PFSK-1 (cell line): ENCODE measurements around the gene IGSF5. TPM values are rescaled to one million over a fixed set of nuclear protein-coding genes. Genes with fewer than 3 reads are reported as not detected.
"Not testable (repeated sequence)": the region's sequence is repeated elsewhere in the genome, so short reads cannot be mapped to it uniquely, and the experiment has no call there.

Experiments used
- FOXP2 ChIP-seq: optimal IDR thresholded peaks from 2 replicates; pipeline ENCODE3; 2011; ENCODE audit warnings: borderline replicate concordance, control low read depth, inconsistent platforms; ENCODE audit not compliant: insufficient read depth; ENCODE audit errors: extremely low read length, extremely low read depth
- POLR2AphosphoS5 ChIP-seq: IDR thresholded peaks from 2 replicates; pipeline ENCODE4 v1.6.1; 2012; ENCODE audit warnings: low read depth, mild to moderate bottlenecking, control low read depth, low read length, moderate library complexity
- SIN3A ChIP-seq: IDR thresholded peaks from 2 replicates; pipeline ENCODE4 v1.6.1; 2012; ENCODE audit warnings: mild to moderate bottlenecking, low read length, moderate library complexity, borderline replicate concordance; ENCODE audit not compliant: insufficient read depth
- TAF1 ChIP-seq: IDR thresholded peaks from 2 replicates; pipeline ENCODE4 v1.6.1; 2012; ENCODE audit warnings: low read length, control low read depth, borderline replicate concordance; ENCODE audit not compliant: insufficient read depth
- polyA plus RNA-seq: library from polyadenylated mRNA; unstranded; fragments of >200 nt; gene quantifications from one replicate; pipeline ENCODE4 v1.2.1, GENCODE V29; 2012; ENCODE audit warnings: low read depth, missing spikeins; ENCODE audit not compliant: insufficient read length
- TF ChIP-seq, protein P1 (sequence below), 2 experiments: IDR thresholded peaks; 2 replicates each; pipeline versions ENCODE4 v1.6.1 to v1.8.0; 2011 to 2012; ENCODE audit warnings: low read depth in 2 of 2, low read length in 2 of 2, control low read depth in 1 of 2, inconsistent platforms in 1 of 2, mild to moderate bottlenecking in 1 of 2, moderate library complexity in 1 of 2; ENCODE audit not compliant: insufficient read depth in 1 of 2

The IGSF5 gene
- not detected for polyA plus RNA-seq

DNA sequence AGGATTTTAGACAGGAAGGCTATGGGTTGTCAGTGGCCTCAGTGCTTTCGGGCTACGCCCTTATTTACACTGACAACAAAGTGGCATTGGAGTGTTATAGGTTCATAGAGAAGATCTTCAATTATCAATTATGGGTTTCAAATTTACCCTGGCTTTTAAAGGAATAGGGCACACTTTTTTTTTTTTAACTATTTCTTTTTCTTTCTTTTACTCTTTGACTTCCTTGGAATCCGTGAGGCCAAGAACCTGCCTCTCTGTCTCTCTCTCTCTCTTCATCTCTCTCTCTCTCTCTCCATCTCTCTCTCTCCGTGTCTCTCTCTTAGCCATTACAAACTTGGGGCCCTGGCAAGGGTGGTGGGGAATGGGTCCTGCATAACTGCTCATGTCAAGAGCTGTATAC lies at the start of gene IGSF5:
IGSF5 (plus strand) TSS at position 301 of the 400 bp plus-strand sequence. CDS start 327 bp downstream, outside the sequence.
- TF ChIP-seq FOXP2, SIN3A, TAF1: not testable (repeated sequence)

- no peak for TF ChIP-seq POLR2AphosphoS5
- TF ChIP-seq FOXP2, result no peak
- TF ChIP-seq SIN3A, result no peak
- TF ChIP-seq, protein P1, sequence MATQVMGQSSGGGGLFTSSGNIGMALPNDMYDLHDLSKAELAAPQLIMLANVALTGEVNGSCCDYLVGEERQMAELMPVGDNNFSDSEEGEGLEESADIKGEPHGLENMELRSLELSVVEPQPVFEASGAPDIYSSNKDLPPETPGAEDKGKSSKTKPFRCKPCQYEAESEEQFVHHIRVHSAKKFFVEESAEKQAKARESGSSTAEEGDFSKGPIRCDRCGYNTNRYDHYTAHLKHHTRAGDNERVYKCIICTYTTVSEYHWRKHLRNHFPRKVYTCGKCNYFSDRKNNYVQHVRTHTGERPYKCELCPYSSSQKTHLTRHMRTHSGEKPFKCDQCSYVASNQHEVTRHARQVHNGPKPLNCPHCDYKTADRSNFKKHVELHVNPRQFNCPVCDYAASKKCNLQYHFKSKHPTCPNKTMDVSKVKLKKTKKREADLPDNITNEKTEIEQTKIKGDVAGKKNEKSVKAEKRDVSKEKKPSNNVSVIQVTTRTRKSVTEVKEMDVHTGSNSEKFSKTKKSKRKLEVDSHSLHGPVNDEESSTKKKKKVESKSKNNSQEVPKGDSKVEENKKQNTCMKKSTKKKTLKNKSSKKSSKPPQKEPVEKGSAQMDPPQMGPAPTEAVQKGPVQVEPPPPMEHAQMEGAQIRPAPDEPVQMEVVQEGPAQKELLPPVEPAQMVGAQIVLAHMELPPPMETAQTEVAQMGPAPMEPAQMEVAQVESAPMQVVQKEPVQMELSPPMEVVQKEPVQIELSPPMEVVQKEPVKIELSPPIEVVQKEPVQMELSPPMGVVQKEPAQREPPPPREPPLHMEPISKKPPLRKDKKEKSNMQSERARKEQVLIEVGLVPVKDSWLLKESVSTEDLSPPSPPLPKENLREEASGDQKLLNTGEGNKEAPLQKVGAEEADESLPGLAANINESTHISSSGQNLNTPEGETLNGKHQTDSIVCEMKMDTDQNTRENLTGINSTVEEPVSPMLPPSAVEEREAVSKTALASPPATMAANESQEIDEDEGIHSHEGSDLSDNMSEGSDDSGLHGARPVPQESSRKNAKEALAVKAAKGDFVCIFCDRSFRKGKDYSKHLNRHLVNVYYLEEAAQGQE (IDR thresholded peaks at IDR 0.05; ENCODE audit: insufficient read depth in 1 of 2, low read depth in 2 of 2, low read length in 2 of 2), result no peak
- TF ChIP-seq TAF1, result no peak
Measured at GRCh38 chr21:39696196-39696595, 48.8 kb upstream of the IGSF5 start.

- TF ChIP-seq TAF1 (no peak), FOXP2 (no peak), POLR2AphosphoS5 (no peak), SIN3A (no peak)
- TF ChIP-seq, protein P1 (IDR thresholded peaks at IDR 0.05; ENCODE audit: insufficient read depth in 1 of 2, low read depth in 2 of 2, low read length in 2 of 2), result no peak
Measured at GRCh38 chr21:39696618-39697017, 48.4 kb upstream of the IGSF5 start.

DNA sequence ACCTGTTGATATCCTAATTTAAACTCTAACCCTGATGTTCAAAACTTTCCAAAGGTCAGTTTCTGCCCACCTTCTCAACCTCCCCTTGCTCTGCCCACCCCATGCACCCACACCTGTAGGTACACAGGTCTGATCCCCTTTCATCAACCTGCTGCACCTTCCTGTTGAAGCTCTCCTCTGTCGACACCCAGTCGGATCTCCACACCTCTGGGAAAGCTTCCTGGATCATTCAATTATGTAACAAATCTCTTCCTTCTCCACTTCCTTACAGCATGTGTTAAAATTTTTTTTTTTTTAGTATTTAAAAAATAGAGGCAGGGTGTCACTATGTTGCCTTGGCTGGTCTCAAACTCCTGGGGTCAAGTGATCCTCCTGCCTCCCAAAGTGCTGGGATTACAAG lies 44.7 kb upstream of the IGSF5 start:
- TF ChIP-seq, protein P1 (IDR thresholded peaks at IDR 0.05; ENCODE audit: insufficient read depth in 1 of 2, low read depth in 2 of 2, low read length in 2 of 2), result no peak
- TF ChIP-seq SIN3A, result no peak
- no peak for TF ChIP-seq POLR2AphosphoS5
- no peak for TF ChIP-seq FOXP2
- no peak for TF ChIP-seq TAF1

DNA sequence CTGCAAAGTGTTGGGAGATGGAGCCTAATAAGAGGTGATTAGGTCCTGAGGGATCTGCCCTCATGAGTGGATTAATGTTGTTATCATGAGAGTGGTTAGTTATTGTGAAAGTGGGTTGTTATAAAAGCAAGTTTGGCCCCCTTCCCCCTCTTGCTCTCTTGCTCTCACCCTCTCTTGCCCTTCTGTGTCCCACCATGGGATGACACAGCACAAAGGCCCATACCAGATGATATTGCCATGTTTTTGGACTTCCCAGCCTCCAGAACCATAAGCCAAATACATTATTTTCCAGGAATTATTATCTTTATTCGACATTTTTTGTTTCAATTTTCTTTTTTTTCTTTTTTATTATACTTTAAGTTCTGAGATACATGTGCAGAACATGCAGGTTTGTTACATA lies 41.4 kb upstream of the IGSF5 start:
- no peak for TF ChIP-seq SIN3A
- TF ChIP-seq, protein P1 (IDR thresholded peaks at IDR 0.05; ENCODE audit: insufficient read depth in 1 of 2, low read depth in 2 of 2, low read length in 2 of 2), result no peak
- TF ChIP-seq TAF1, result no peak
- TF ChIP-seq POLR2AphosphoS5, result no peak
- no peak for TF ChIP-seq FOXP2
